ENCODE measurements around the gene CAPS.

DNA sequence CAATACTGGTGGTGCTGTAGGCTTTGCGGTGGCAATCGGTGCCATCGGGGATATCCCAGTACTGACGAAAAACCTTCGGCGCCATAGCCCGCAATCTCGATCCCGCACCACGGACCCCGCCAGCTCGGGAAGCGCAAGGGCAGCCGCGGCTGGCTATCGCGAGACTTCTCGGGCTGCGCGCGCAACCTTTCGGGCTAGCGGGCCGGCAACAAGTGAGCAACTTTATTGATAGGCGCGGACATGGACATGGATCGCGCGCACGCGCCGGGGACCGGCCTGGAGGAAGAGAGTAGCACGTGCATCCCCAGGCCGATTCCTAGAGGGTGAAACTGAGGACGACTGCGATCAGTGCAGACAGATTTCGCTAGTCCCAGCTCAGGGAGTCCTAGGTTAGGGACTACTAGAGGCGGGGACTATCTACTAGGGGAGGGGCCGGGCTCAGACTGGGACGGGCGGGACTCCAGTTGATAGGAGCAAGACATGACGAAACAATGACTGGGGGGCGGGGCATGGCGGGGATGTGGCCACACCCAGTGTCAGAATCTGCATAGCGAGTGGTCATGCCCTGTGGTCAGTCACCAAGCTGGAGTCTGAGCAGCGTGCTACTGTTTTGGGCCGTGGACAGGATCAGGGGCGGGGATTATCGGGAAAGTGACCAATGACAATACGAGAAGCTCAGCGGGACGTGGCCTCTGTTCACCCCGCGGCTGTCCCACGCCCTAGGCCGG lies 10.3 kb upstream of the CAPS start, which contains the start of gene NDUFA11:
- TF ChIP-seq, protein P1, sequence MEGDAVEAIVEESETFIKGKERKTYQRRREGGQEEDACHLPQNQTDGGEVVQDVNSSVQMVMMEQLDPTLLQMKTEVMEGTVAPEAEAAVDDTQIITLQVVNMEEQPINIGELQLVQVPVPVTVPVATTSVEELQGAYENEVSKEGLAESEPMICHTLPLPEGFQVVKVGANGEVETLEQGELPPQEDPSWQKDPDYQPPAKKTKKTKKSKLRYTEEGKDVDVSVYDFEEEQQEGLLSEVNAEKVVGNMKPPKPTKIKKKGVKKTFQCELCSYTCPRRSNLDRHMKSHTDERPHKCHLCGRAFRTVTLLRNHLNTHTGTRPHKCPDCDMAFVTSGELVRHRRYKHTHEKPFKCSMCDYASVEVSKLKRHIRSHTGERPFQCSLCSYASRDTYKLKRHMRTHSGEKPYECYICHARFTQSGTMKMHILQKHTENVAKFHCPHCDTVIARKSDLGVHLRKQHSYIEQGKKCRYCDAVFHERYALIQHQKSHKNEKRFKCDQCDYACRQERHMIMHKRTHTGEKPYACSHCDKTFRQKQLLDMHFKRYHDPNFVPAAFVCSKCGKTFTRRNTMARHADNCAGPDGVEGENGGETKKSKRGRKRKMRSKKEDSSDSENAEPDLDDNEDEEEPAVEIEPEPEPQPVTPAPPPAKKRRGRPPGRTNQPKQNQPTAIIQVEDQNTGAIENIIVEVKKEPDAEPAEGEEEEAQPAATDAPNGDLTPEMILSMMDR (IDR thresholded peaks at IDR 0.05), result peak in 1 of 3 donors; percentile 35
- TF ChIP-seq POLR2A (IDR thresholded peaks at IDR 0.05) (peak; percentile 84), EP300 (IDR thresholded peaks at IDR 0.05) (peak; percentile 39)
